Fibroblast of upper back skin (primary cell): ENCODE data around the gene ZDHHC11B.
A peak's percentile ranks its signal among the peaks of the same experiment; 100 is the strongest.
"Not testable (repeated sequence)": the region's sequence is repeated elsewhere in the genome, so short reads cannot be mapped to it uniquely, and the experiment has no call there.

Source experiments
- DNase-seq: peaks from one replicate; pipeline ENCODE4 v3.0.0-alpha.2; 2013

The ZDHHC11B gene

DNA sequence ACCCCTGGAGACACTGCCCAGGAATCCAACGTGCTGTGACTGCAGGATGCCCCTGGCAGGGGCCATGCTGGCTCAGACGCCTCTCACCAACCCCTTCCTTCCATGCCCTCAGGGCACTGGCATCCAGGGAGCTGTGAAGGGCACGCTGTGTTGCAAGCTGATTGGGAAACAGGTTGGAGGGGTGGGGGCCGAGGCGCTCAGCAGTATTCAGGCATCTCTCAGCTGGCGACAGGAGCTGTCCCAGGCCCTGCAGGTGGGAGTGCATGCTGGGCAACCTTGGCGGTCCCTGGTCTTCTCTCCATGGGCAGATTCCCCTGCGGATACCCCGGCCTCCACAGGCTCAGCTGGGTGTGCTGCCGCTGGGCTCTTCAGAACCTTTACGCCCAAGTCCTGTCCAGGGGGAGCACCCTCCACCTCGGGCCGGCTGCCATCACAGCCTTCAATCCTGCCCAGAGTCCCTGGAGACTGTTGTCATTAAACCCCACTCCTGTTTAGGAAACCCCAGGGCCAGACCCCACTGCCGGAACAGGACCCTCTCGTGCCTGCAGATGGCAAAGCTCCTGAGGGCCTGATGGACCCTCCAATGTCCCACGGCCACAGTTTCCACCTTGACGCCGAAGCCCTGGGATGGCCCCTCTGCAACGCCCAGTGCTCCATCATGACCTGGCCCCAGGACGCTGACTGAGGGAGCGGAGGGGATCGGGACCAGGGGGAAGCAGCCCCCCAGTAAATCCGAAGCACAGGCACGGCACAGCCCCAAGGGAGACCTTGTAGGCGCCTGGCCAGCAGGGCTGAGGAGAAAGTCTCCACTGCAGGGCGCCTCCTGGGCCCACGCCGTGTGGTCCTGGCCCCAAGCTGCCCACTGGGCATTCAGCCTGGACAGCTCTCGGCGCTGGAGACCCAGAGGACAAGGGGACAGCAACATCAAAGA is 100.7 kb downstream of the ZDHHC11B start:
- no peak for DNase-seq

DNA sequence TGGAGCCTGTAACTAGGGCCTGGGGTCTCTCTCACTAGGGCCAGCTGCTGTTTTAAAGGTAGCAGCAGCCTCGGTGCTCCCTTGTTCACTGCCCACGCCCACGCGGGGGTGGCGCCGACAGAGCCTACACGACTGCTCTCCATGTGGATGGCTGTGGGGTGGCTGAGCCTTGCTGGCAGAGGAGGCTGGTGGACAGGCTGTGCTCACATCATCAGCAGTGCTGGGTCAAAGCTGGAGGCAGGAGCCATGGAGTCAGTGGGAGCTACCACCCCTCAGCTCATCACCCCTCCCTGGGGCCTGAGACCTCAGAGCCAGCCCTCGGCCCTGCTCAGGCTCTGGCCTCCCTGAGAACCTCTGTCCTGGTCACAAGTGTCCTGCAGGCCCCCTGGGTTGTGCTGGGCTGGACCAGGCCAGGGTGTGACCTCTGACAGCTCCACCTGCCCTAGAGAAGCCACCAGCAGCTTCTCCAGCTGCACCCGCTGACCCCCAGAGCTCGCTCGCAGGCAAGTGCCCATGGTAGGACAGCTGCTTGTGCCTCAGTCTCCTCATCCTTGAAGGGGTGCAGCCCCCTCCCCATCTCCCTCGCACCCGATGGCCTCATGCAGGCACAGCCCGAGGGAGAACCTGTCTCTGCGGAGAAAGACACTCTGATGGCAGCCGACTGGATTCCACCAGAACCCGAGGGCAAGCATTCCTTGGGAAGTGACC is 101.7 kb downstream of the ZDHHC11B start:
- DNase-seq = not testable (repeated sequence)

DNA sequence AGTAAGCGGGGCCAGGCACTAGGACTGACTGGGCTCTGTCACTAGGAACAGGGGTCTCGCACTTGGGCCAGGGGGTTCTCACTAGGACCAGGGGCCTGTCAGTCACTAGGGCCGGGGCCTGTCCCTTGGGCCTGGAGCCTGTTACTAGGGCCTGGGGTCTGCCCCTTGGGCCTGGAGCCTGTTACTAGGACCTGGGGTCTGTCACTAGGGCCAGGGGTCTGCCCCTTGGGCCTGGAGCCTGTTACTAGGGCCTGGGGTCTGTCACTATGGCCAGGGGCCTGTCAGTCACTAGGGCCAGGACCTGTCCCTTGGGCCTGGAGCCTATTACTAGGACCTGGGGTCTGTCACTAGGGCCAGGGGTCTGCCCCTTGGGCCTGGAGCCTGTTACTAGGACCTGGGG is 102.3 kb downstream of the ZDHHC11B start:
- DNase-seq = not testable (repeated sequence)

DNA sequence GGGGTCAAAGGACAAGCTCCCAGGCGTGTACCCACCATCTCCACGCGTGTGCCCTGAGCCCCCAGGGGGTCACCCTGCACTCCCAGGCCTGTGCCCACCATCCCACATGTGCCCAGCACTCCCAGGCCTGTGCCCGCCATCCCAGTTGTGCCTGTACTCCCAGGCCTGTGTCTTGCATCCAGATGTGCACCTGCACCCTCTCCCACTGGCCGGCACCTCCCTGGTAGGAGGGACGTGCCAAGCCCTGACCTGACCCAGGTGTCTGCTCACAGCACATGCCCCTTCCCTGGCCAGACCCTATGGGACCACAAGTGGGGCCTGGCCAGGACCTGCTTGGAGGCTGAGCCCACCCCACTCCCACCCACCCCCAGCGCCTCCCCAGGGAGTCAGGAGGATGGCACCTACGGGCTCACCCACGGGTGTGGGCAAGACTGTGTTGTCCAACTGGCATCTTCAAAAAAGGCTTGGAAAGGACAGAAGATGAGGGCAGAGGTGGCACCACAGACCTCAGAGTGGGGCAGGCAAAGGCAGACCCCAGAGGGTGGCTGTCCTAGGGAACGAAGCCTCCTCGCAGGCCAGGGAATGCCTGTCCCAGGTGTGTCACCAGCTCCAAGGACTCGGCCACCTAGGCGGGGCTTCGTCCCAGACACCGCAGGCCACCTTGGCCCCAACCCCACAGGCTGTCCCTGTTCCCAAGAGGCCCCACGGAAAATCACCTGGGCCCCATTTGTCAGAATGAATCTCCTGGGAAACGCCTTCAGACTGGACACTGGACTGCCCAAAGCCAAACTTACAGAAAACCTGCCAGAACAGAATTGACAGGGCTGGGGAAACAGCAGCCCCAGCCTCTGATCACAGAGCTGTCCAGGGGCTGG is 103.0 kb downstream of the ZDHHC11B start:
- not testable (repeated sequence) for DNase-seq

DNA sequence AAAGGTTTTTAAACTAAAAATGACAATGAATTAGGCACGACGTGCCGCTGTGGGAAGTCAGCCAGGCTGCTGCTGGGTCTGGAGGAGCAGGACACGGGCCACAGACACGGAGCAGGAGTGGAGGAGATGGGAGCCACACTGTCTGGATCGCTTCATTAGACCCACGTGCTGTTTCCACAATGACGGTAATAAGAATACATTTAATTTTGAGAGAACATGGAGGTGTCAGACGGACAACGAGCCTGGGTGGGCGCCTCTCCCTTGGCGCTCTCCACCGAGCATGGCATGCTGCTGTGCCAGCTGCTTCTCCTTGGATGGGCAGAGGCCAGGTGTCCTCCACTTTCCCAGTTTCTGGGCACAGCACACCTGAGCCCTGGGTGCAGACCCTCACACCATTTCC is 103.7 kb downstream of the ZDHHC11B start:
- not testable (repeated sequence) for DNase-seq

DNA sequence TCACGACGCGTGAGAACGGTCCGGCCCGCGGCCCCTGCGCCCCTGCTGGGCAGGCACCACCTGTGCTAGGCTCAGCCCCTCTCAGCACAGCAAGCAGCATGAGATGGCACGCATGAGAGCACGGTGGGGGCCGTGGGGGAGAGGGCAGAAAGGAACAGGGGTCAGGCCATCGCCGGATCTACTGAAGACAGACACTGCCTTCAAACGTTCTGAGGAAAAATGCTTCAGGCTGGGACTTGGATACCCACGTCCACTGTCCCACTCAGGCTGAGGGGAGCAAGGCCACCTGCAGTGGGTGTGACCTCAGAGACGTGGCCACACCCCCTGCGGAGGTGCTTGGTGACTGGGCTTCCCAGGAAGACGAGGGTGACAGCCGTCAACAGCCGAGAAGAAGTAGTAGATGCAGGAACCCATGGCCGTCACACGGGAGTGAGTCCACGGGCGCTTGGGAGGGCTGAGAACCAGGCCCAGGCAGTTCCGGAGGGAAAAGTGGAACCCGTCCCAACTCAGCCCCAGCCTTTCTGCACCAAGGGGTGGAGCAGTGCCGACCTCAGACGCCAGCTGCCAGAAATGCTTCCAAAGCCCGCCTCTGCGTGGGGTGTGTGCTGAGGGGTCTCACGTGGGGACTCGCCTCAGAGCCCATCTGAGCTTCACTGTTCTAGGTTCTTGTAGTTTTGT is 104.3 kb downstream of the ZDHHC11B start:
- DNase-seq = not testable (repeated sequence)

DNA sequence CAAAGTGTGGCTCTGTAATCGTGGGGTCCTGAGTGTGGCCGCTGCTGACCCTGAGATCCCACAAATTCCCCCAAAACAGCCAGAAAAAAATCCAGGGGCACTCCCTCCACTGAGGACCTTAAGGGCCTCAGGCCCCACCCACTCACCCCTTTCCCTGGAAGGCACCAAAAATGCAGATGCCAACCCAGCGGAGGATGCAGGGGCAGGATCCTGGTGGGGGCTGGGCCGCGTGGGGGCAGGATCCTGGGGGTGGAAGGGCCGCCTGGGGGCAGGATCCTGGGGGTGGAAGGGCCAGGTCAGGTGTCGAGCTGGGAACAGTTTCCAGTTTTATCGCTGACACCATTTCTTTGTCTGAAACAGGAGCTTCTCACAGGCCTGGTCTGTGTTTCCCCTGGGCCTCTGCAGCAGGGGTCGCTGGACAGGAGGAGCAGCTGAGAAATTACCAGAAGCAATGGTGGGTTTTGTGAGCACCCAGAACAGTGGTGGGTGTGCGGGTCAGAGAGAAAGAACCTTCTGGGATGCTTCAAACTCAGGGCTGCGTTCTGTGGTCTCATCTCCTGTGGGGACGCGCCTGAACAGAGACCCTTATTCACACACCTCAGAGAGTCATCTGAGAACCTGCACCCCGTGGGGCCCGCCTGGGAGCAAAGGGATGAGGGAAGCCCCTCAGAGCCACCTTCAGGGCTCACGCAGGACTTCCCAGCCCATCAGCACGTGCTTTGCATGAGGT is 105.2 kb downstream of the ZDHHC11B start:
- DNase-seq = not testable (repeated sequence)

DNA sequence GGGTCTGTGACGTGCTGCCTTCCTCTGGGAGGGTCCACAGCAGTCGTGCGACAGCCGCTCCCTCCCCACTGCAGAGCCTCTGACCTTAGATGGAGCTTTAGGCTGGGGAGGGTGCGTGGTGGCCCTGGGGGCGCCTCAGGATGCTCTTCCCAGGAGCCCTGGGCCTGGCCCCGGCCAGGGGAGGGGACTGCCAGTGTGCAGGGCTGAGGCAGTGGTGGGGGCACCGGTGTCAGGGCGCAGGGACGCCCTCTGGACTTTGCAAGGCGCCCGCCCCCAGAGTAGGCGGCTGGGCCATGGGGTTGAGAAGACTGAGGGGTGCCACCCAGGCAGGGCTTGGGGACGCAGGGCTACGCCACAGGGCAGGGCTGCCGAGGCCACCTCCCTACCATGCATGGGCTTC is 106.0 kb downstream of the ZDHHC11B start:
- DNase-seq = not testable (repeated sequence)

DNA sequence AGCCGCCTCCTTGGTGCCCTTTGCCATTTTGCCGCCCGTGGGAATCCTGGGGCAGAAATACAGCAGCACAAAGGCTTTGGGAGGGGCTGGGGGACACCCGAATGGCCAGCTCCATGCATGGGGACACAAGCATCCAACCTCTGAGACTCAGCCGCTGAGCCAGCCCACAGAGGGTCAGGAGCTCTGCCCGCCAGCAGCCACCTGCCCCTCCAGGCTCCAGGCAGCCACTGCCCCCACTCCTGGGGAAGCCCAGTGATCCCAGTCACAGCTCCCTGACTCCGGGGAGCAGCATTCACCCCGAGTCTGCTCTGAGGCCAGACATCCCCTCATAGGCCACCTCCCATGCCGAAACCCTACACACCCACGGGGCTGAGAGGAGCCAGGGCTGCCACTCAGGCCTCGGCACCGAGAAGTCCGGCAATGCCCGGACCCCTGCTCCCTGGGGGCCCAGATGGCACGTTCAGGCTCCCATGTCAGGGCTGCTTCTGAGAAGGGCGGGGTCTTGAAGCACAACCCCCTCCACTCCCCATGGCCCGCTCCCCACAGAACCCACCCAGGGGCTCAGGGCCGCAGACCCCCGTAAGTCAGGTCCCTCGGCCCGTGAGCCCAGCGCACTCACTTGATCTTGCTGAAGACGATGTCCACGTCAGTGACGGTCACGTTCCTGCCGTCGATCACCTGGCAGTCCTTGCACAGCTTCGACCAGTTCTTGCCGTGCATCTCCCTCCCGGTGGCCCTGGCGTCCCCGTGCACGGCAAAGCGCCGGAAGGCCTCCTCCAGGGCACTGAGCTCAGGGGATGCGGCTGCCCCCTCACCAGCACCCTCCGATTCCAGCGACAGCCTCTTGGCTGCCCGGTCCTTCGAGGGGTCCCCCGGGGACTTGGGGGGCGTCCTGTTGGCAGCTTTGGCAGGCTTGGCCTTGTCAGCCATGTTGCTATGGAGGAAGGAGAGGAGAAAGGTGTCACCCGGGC is 107.1 kb downstream of the ZDHHC11B start:
- DNase-seq = no peak

DNA sequence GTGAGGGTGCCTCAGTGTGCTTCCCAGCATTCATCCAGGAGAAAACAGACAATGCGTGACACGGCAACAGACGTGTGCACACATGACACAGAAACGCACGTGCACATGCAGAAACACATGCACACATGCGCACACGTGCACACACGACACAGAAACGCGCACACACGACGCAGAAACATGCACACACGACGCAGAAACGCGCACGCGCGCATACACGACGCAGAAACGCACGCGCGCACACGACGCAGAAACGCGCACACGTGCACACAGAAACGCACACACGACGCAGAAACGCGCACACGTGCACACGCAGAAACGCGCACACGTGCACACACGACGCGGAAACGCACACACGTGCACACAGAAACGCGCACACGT is 107.8 kb downstream of the ZDHHC11B start:
- no peak for DNase-seq

DNA sequence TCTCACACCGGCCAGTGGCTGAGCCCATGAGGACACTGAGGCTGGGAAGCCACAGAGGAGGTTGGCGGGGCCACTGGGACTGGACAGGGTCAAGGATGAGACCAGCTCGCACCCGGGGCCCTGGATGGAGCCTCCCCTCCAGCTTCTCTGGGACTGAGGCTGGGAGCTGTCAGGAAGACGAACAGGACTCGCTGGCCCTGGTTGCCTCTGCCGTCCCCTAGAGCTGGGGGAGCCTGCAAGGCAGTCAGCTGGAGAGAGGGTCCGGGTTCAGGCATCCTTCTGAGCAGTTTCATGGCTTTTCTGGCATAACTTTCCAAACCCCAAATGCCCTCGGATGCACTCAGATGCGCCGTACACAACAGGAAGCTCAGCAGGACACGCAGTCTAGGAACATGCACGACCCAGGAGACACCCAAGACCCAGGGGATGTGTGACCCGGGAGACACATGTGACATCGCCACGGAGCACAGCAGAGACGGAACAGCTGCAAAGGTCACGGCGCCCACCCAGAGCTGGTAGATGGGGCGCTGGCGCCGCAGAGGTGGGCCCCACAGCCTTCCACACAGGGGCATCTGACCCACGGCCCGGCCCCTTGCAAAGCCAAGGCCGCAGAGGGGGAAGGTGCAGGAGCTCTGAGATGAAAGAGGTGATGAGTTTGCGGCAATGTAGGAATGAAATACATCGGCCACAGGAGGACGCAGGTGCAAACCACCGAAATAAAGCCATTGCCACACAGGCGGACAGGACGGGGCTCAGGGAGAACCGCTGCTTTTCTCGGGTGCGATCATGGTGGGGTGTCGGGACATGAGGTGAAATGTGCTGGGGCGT is 108.4 kb downstream of the ZDHHC11B start:
- DNase-seq = no peak

DNA sequence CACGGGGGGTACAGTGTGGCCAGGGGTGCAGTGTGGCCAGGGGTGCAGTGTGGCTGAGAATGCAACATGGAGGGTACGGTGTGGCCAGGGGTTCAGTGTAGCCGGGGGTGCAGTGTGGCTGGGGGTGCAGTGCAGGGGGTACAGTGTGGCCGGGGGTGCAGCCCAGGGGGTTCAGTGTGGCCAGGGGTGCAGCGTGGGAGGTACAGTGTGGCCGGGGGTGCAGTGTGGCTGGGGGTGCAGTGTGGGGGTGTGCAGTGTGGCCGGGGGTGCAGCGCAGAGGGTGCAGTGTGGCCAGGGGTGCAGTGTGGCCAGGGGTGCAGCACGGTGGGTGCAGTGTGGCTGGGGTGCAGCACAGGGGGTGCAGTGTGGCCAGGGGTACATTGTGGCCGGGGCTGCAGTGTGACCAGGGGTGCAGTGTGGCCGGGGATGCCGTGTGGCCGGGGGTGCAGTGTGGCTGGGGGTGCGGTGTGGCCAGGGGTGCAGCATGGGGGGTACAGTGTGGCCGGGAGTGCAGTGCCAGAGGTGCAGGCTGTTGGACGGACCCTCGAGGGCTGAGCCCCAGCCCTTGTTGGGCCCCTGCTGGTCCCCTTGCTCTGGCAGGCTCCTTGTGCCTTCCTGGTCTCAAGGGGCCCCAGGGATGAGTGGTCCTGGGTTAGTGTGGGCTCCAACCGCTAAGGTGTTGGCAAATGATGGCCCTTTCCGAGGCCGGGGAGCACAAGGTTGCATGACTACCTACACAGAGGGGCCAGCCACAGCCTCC is 109.2 kb downstream of the ZDHHC11B start:
- DNase-seq = no peak

DNA sequence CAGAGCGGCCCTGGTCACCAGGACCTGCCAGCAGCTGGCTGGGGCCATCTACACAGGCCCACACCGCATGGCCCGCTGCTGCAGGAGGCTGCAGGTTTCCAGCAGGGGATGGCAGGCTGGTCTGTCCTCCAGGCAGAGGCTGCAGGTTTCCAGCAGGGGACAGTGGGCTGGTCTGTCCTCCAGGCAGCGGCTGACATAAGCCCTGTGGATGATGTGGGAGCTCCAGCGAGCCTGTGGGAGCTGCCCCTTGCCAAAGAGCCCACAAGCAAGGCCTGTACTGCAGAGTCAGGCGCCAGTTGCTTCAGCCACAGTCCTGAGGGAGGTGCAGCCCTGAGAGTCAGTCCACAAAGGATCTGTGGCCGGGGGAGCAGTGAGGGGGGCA is 109.9 kb downstream of the ZDHHC11B start:
- DNase-seq = no peak

DNA sequence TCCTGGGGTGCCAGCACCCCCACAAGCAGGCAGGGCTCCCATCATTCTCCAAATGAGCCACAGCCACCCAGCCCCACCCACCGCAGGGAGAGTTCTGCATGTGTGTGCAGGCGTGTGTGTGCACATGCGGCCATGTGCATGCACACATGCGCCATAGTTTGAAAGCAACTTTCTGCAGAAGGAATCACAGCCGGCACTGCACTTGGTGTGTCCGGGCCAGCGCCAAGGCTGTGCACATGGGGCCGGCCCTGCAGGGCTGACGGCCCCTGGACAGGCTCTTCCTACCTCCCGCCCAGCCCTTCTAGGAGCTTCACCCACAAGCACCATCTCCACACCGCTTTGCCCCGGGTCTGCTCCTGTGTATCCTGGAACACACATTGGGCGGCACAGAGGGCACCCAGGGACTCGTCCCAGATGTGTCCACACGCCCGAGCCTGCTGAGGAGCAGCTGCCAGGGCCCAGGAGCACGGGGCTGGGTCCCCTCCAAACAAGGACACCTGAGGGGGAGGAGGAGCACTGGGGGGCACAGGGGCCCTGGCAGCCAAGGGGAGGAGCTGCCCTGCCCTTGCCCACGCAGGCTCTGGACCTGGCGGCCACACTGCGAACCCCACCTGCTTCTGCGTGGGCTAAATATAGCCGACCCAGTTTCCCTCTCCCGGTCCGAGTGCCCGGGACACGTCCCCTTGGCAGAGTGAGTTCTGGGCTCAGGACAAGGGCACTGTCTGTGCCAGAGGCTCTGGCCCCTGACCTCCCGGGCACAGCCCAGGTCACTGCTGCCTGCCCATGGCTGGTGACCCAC is 110.5 kb downstream of the ZDHHC11B start:
- no peak for DNase-seq

DNA sequence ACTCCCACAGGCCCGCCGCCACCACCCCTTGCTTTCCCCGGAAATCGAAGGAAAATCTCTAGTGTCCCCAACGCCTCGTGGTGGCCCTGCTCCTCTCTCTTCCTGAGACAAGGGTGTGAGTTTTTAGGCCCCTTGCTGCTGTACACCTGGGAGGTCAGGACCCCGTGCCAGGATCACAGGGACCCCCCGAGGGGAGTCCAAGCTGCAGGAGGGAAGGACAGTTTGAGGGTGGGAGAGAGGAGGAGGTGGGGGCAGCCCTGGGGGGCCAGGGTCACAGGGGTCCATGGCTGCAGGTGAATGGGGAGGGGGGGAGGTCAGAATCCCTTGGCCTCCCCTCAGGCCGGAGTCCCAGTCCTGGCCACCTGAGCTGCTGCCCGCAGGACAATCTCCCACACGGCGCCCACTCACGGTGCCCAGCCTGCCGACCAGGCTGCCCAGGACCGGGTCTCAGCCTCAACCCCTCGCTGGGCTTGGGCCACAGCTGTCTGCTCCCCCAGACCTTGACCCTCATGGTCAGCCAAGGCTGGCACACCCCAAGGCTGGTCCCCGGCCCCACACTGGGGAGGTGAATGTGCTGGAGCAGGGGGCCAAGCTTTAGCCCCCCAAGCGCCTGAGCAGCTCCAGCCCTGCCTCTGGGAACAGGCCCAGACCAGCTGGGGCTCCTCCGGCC is 111.2 kb downstream of the ZDHHC11B start:
- DNase-seq = no peak

DNA sequence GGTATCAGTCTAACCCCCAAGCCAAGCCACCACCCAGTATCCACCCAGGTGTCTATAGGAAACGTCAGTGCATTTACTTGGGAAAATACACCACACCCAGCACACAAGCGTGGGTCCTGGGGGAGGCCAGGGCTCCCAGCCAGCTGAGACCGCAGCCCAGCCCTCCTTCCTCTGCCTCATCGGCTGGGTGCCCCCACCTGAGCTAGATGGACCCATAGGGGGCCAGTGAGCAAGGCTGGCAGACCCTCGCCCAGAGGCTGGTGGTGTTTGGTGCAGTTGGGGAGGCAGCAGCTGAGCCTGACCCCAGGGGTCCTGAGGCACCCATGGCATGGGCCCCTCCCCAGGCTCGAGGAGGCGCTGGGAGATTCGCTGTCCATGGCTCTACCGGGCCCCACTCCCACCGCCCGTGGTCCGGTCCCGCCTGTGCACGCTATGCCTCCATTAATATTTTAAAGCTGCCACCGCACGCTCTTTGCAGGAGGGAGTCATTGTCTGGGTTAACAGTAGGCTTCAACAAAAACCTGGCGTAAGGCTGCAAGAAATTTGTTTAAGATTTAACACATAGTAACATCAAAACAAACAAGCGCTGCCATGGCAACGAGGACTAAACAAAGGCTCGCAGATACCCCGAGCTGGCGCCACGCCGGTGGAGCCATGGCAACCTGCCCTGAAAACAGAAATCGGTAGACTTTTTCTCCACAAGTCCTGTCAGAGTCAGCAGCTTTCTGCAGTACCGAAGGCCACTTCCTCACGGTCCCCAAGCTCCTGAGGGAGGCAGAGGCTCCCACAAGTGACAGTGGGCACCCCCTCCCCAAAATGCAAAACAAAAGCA is 112.0 kb downstream of the ZDHHC11B start:
- peak; percentile 45 for DNase-seq
